BLaER1 treated with 17β-estradiol and CSF1 and Interleukin-3, amounts not matched to agents 10 nM and 100 nM (cell line): ENCODE results near the gene ADCY1.

Source experiments
- H3K27ac ChIP-seq, 11 experiments: shearing (Covaris generic); formaldehyde crosslinking; 2 replicates each; pipeline ENCODE4 v1.8.1; 2022
- H3K27me3 ChIP-seq, 11 experiments: shearing (Covaris generic); formaldehyde crosslinking; 2 replicates each; pipeline ENCODE4 v1.8.1; 2022
- H3K36me3 ChIP-seq, 11 experiments: shearing (Covaris generic); formaldehyde crosslinking; 2 replicates each; pipeline ENCODE4 v1.8.1; 2022
- H3K4me1 ChIP-seq, 10 experiments: shearing (Covaris generic); formaldehyde crosslinking; 2 replicates each; pipeline ENCODE4 v1.8.1; 2022
- H3K4me2 ChIP-seq, 11 experiments: shearing (Covaris generic); formaldehyde crosslinking; 2 replicates each; pipeline ENCODE4 v1.8.1; 2022
- H3K4me3 ChIP-seq, 10 experiments: shearing (Covaris generic); formaldehyde crosslinking; 2 replicates each; pipeline ENCODE4 v1.8.1; 2022
- H3K9ac ChIP-seq, 11 experiments: shearing (Covaris generic); formaldehyde crosslinking; 2 replicates each; pipeline ENCODE4 v1.8.1; 2022
- H3K9me3 ChIP-seq, 11 experiments: shearing (Covaris generic); formaldehyde crosslinking; replicated peaks in 1 of 11; 2 replicates each; pipeline ENCODE4 v1.8.1; 2022
- H4K20me1 ChIP-seq, 11 experiments: shearing (Covaris generic); formaldehyde crosslinking; 2 replicates each; pipeline ENCODE4 v1.8.1; 2022
- Cebpa-rat ChIP-seq, 11 experiments: shearing (Covaris generic); IDR thresholded peaks; 2 replicates each; pipeline ENCODE4 v1.8.1; 2022

ADCY1 gene

DNA sequence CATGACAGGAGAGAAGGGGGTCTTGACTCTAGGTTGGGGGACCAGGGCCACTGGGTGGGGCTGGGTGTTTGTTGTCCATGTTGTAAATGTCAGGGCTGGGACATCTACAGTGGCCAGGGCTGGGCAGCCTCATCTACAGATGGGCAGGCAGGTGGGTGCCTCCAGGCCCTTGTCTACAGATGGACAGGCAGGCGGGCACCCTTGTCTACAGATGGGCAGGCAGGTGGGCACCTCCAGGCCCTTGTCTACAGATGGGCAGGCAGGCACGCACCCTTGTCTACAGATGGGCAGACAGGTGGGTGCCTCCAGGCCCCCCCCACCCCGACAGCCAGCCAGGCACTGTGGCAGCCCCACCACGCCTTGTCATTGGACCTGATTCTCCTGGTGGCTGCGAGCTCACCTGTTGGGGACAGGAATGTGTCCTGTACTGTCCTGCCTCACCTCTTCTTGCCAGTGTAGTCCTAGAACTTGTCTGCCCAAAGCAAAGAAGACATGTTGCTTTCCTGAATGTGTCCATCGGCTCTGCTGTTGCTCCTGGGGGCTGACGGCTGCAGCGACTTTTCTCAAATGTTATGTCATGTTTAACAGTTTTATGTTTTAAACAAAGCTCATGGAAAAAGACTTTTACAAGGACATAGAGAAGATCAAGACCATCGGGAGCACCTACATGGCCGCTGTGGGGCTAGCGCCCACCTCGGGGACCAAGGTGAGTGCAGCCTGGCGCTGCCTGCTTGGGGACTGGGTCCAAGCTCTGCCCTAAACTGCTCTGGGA, 129.9 kb downstream of the ADCY1 start:
- no peak overlapping the region for H3K4me2 ChIP-seq
- no peak overlapping the region for H3K4me3 ChIP-seq
- no peaks in the 10 kb centered on the region for H3K4me1 ChIP-seq
- H3K36me3 ChIP-seq: no peaks in the 10 kb centered on the region
- no peaks in the 10 kb centered on the region for H3K27me3 ChIP-seq
- no peak for TF ChIP-seq Cebpa-rat (IDR thresholded peaks at IDR 0.05)
- H3K27ac ChIP-seq: no peak overlapping the region
- no peaks in the 10 kb centered on the region for H4K20me1 ChIP-seq
- H3K9ac ChIP-seq: no peak overlapping the region
- no peaks in the 10 kb centered on the region for H3K9me3 ChIP-seq

DNA sequence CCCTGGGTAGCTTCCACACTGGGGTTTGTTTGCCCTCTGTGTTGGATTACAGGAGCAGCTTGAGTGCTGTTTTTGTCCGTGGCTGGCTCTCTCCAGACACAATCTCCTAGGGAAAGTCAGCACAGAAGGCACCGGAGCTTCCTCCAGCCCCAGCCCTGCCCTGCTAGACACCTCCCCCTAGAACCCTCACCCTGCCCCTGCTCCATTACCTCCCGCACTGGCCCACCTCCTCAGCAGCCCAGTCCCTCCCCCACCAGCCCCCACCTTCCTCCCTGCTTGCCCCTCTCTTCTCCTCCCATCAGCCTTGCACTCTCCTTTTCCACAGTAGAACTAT, 130.5 kb downstream of the ADCY1 start:
- Histone ChIP-seq H3K9me3 (no peaks in the 10 kb centered on the region), H3K9ac (no peak overlapping the region), H3K27ac (no peak overlapping the region), H3K4me3 (no peak overlapping the region), H3K4me2 (no peak overlapping the region), H3K27me3 (no peaks in the 10 kb centered on the region), H3K4me1 (no peaks in the 10 kb centered on the region), H3K36me3 (no peaks in the 10 kb centered on the region), H4K20me1 (no peaks in the 10 kb centered on the region)
- TF ChIP-seq Cebpa-rat (IDR thresholded peaks at IDR 0.05): no peak

DNA sequence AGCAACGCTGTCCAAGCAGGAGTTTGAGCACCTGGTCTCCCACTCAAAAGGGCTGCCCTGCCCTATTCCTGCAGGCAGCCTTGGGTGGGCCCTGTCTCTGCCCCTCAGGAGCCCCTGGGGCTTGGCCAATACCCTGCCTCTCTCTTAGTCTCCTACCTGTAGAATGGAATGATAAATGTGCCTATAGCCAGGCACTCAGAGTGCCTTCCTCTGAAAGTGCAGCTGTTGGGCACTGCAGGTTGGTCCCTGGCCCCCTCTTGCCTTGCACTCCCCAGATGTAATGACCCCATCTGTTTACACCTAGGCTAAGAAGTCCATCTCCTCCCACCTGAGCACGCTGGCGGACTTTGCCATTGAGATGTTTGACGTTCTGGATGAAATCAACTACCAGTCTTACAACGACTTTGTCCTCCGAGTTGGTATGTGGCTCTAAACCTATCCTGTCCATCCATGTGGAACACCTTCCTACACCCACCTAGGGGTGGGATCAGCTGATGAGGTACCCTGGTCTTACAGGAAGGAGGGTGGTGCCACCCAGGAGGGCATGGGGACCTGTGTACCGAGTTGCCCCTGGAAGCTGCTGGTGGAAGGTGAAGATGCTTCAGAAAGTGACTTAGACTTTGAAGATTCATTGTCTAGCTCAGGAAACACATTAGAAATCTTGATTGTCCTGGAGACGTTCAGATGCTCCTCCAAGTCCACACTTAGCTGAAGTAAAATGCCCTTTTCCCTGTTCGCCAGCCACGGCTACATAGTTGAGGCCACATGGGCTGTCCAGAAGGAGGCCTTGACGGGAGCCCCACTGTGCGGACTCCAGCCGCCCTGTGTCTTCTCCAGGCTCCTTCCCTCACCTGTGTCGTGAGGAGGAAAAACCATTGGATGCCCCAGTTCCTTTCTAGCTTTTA, 134.1 kb downstream of the ADCY1 start:
- Histone ChIP-seq H4K20me1 (no peaks in the 10 kb centered on the region), H3K27me3 (no peaks in the 10 kb centered on the region), H3K4me1 (no peaks in the 10 kb centered on the region), H3K4me2 (no peak overlapping the region), H3K9ac (no peak overlapping the region), H3K9me3 (no peaks in the 10 kb centered on the region), H3K27ac (no peak overlapping the region), H3K4me3 (no peak overlapping the region), H3K36me3 (no peaks in the 10 kb centered on the region)
- TF ChIP-seq Cebpa-rat (IDR thresholded peaks at IDR 0.05): no peak

DNA sequence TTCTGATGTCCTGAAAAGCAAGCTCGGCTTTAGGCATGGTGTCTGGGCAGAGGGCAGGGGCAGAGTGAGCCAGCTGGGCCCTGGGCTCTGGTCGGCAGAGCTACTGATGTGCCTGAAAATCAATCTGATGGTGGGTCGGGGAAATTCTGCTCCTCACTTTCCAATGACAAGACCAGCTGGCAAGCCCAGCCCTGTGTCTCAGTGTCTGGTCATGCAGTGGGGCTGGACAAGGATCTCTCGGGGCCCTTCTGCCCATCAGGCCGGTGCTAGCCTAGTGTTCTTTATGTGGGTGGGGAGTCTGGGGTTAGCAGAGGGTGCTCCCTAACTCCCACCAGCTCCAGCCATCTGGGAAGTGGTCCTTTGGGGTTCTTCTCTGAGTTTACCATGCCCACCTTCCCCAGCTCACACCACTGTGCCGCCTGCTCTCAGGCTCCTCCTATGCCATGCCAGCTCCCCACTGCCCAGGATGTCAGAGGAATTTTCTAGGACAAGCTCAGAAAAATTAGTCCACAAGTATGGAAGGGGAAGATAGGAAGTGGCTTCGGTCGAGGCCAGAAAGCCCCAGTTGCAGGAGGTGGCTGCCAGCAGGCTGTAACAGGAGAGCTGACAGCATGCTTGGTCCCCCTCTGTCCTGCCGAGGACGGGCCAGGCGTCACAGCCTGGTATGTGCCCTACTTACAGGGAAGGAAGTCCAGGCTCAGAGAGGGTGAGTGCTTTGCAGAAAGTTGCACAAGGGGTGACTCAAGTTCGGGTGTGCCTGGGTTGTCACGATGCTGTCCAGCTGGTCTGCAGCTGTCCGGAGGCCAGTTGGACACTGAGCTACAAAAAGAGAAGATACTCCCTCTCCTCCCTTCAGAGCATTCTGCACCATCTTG, 135.2 kb downstream of the ADCY1 start:
- H3K4me2 ChIP-seq: no peak overlapping the region
- H3K36me3 ChIP-seq: no peaks in the 10 kb centered on the region
- H3K9me3 ChIP-seq: no peaks in the 10 kb centered on the region
- no peaks in the 10 kb centered on the region for H4K20me1 ChIP-seq
- TF ChIP-seq Cebpa-rat (IDR thresholded peaks at IDR 0.05): no peak
- no peaks in the 10 kb centered on the region for H3K4me1 ChIP-seq
- no peaks in the 10 kb centered on the region for H3K27me3 ChIP-seq
- no peak overlapping the region for H3K9ac ChIP-seq
- no peak overlapping the region for H3K4me3 ChIP-seq
- no peak overlapping the region for H3K27ac ChIP-seq

DNA sequence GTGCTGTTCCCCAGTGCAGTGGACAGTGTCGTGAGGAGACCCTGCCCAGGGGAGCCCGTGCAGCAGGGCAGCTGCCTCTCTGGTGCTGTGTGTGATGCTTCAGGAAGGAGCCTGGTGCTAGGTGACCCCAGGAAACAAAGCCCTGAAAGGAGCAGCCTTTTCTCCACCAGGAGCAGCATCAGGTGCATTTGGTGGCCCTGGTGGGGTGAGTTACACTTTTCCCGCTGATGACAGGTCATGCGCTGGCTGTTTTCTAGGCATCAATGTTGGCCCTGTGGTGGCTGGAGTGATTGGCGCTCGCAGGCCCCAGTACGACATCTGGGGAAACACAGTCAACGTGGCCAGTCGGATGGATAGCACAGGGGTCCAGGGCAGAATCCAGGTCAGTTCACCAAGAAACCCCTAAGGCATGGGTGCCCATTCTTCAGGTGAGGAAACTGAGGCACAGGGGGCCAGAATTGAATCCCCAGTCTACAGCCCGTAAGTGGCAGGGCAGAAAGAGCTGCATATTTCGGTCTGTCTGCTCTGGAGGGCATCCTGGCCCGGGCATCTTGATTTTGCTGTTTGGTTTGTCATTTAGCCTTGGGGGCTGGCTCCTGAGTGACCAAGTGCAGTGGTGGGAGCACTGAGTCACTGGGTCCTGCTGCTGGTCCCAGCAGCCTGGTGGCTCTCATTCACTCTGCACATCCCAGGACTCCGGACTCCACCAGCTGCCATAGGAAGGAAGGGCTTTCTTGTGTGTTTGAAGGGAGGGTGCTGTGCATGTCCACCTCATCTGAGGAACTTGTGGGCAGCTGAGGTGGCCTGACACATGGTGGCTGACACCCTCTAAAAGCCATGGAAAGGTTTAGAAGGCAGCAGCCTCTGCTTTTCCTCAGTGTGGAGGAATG, 136.3 kb downstream of the ADCY1 start:
- Histone ChIP-seq H3K4me2 (no peak overlapping the region), H3K27me3 (no peaks in the 10 kb centered on the region)

DNA sequence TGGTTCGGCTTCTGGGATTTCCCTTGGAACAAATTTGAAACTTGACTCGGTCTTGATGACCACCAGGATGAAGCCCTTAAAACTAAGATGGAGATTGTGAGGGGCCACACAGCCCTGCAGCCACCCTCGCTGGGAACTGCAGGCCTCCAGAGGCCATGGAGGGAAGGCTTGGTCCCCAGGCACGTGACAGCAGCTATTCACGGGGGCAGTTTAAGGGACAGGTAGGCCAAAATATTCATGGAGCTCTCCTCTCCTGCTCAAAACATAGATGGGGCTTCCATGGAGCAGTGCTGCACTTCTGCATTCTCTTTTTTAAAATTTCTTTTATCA, 137.0 kb downstream of the ADCY1 start:
- Histone ChIP-seq H3K27me3 (no peaks in the 10 kb centered on the region), H3K4me3 (no peak overlapping the region), H3K9me3 (no peaks in the 10 kb centered on the region), H3K4me2 (no peak overlapping the region), H3K9ac (no peak overlapping the region), H3K27ac (no peak overlapping the region), H4K20me1 (no peaks in the 10 kb centered on the region), H3K4me1 (peaks cover 0 to 4% (median under 1%) of the 10 kb centered on the region in 10 experiments; a peak in 11 of 20 replicates), H3K36me3 (no peaks in the 10 kb centered on the region)
- no peak for TF ChIP-seq Cebpa-rat (IDR thresholded peaks at IDR 0.05)

More for the DNA sequence above, 136.3 kb downstream of the ADCY1 start:
- Histone ChIP-seq H3K36me3 (no peaks in the 10 kb centered on the region), H3K4me1 (no peaks in the 10 kb centered on the region), H3K9ac (no peak overlapping the region), H3K4me3 (no peak overlapping the region), H3K27ac (no peak overlapping the region), H4K20me1 (no peaks in the 10 kb centered on the region), H3K9me3 (no peaks in the 10 kb centered on the region)
- TF ChIP-seq Cebpa-rat (IDR thresholded peaks at IDR 0.05): no peak

DNA sequence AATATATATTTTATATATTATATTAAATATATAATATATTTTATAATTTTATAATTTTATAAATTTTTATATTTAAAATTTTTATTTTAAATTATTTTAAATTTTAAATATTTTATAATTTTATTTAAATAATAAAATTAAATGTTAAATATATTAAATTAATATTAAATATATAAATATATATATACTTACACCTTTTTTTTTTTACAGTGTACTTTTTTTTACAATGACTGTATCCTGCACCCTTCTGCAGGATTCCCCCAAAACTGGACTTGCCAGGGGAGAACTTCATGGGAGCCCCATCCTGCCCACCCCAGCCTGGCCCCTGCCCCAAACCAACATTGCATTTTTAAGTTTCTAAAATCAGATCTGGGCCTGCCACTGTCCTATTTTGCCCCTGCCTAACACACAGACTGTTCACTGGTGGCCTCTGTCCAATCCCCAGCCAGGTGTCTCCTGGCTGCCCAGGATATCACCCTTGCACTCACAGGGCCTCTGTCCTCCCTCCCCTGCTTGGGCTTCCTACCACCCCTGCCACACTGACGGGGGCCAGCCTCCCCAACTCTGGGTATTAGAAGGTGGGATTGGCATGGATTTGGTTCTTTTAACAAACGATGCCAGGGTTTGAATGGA, 138.0 kb downstream of the ADCY1 start:
- TF ChIP-seq Cebpa-rat (IDR thresholded peaks at IDR 0.05): no peak
- H3K36me3 ChIP-seq: no peaks in the 10 kb centered on the region
- no peak overlapping the region for H3K4me3 ChIP-seq
- no peaks in the 10 kb centered on the region for H3K27me3 ChIP-seq
- no peak overlapping the region for H3K27ac ChIP-seq
- H3K9ac ChIP-seq: no peak overlapping the region
- no peaks in the 10 kb centered on the region for H4K20me1 ChIP-seq
- no peaks in the 10 kb centered on the region for H3K9me3 ChIP-seq
- no peak overlapping the region for H3K4me2 ChIP-seq
- peaks cover 10 to 15% (median 11%) of the 10 kb centered on the region in 10 experiments for H3K4me1 ChIP-seq
